Prostate gland (tissue), 2 donors: ENCODE results near the gene TUBE1.
"Not testable (repeated sequence)": the region's sequence is repeated elsewhere in the genome, so short reads cannot be mapped to it uniquely, and the experiment has no call there.

Source experiments
- POLR2A ChIP-seq: fragments of 450-650 bp; IDR thresholded peaks from one replicate; pipeline ENCODE4 v1.6.1; 2016; ENCODE audit warnings: antibody characterized with exemption, mild to moderate bottlenecking
- TF ChIP-seq, protein P1 (sequence below), 4 experiments: fragments of 200-600 bp in 2 of 4; fragments of 450-650 bp in 2 of 4; sonication (generic) in 2 of 4; IDR thresholded peaks; 1 replicate in 3 of 4; 2 replicates in 1 of 4; pipeline ENCODE4 v1.5.1; 2016 to 2019; ENCODE audit warnings: antibody characterized with exemption in 4 of 4, mild to moderate bottlenecking in 2 of 4, moderate library complexity in 2 of 4

DNA sequence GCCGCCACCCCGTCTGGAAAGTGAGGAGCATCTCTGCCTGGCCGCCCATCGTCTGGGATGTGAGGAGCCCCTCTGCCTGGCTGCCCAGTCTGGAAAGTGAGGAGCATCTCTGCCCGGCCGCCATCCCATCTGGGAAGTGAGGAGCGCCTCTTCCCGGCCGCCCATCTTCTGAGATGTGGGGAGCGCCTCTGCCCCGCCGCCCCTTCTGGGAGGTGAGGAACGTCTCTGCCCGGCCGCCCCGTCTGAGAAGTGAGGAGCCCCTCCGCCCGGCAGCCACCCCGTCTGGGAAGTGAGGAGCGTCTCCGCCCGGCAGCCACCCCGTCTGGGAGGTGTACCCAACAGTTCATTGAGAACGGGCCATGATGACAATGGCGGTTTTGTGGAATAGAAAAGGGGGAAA lies 39.8 kb downstream of the TUBE1 start:
- not testable (repeated sequence) for TF ChIP-seq POLR2A
- TF ChIP-seq, protein P1, sequence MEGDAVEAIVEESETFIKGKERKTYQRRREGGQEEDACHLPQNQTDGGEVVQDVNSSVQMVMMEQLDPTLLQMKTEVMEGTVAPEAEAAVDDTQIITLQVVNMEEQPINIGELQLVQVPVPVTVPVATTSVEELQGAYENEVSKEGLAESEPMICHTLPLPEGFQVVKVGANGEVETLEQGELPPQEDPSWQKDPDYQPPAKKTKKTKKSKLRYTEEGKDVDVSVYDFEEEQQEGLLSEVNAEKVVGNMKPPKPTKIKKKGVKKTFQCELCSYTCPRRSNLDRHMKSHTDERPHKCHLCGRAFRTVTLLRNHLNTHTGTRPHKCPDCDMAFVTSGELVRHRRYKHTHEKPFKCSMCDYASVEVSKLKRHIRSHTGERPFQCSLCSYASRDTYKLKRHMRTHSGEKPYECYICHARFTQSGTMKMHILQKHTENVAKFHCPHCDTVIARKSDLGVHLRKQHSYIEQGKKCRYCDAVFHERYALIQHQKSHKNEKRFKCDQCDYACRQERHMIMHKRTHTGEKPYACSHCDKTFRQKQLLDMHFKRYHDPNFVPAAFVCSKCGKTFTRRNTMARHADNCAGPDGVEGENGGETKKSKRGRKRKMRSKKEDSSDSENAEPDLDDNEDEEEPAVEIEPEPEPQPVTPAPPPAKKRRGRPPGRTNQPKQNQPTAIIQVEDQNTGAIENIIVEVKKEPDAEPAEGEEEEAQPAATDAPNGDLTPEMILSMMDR (IDR thresholded peaks at IDR 0.05), result not testable (repeated sequence)
